Epithelial cell of proximal tubule (primary cell): Measurements from ENCODE around the gene GRIK3. TPM values are rescaled to one million over a fixed set of nuclear protein-coding genes. Genes with fewer than 3 reads are reported as not detected.
"Not testable (repeated sequence)": the region's sequence is repeated elsewhere in the genome, so short reads cannot be mapped to it uniquely, and the experiment has no call there.

Experiments
- DNase-seq: peaks from one replicate; pipeline ENCODE4 v3.0.0-alpha.2; 2011; ENCODE audit warnings: low read depth
- H3K4me3 ChIP-seq: 2 replicates; pipeline ENCODE4 v1.5.1; 2011; ENCODE audit warnings: low read depth, mild to moderate bottlenecking, low read length
- CTCF ChIP-seq: conservative IDR thresholded peaks from 2 replicates; pipeline ENCODE4 v1.5.1; 2012; ENCODE audit warnings: low read depth, mild to moderate bottlenecking, low read length
- total RNA-seq: library from RNA; depleted of rRNA; stranded (reverse); fragments of >200 nt; gene quantifications from 2 replicates; pipeline ENCODE4 v1.2.3, GENCODE V29; 2015

The GRIK3 gene
- total RNA-seq, 1 donor from 2014 or later: not detected

- H3K4me3 ChIP-seq: no peak overlapping the region
- no peak for DNase-seq
- TF ChIP-seq CTCF: no peak
Measured at GRCh38 chr1:36913016-36913415, 121.3 kb downstream of the GRIK3 start.

GRCh38 chr1:36912365-36912865, 121.9 kb downstream of the GRIK3 start:
- no peak for TF ChIP-seq CTCF

GRCh38 chr1:36911561-36912364, 122.6 kb downstream of the GRIK3 start:
- H3K4me3 ChIP-seq: no peak overlapping the region
- DNase-seq: no peak
- no peak for TF ChIP-seq CTCF

More at GRCh38 chr1:36912365-36912865, 121.9 kb downstream of the GRIK3 start:
- no peak overlapping the region for H3K4me3 ChIP-seq
- no peak for DNase-seq

GRCh38 chr1:36910886-36911540, 123.3 kb downstream of the GRIK3 start:
- no peak for DNase-seq
- TF ChIP-seq CTCF: no peak
- no peak overlapping the region for H3K4me3 ChIP-seq

GRCh38 chr1:36909946-36910725, 124.2 kb downstream of the GRIK3 start:
- DNase-seq: no peak
- no peak overlapping the region for H3K4me3 ChIP-seq
- no peak for TF ChIP-seq CTCF

GRCh38 chr1:36909359-36909758, 125.0 kb downstream of the GRIK3 start:
- DNase-seq, H3K4me3 ChIP-seq: not testable (repeated sequence)

- no peak for TF ChIP-seq CTCF
- no peak for DNase-seq
- H3K4me3 ChIP-seq: no peak overlapping the region
Measured at GRCh38 chr1:36908096-36908495, 126.2 kb downstream of the GRIK3 start.
